ENCODE data around the gene RNF148.

RNF148 gene

DNA sequence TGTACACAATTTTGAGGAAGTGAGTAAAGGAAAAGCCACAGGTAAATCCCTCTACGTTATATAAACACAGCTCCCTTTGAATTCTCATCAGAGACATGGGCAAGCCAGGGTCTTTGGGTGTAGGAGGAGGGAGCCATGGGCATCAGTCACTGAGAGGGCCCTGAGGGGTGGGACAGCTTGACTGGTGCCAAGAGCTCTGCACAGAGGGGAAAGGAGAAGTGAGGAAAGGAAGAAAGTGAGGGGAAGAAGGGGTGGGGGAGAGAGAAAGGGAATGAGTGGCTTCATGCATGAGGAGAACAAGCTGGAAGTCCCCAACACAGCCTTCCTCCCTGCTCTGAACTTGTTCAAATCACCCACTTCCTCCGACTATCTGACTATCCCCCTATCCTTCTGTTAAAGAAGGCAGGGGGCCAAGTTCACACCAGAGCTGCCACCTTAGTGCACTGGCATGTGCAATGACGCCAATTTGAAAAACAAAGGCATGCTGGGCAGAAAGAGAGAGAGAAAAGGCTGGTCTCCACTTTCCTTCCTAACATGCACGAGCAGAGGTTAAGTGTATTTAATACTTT is 16.4 kb upstream of the RNF148 start:
- no peak overlapping the region for H3K27ac ChIP-seq (ENCODE audit: low read depth, low read length, severe bottlenecking)
- H3K4me3 ChIP-seq (ENCODE audit: extremely low read depth, insufficient read depth, low read length, poor library complexity, severe bottlenecking) = no peak overlapping the region
- WGBS, 2 experiments (ENCODE audit: insufficient coverage in 2 of 2) = no CpG with 5 or more reads among the region's 4 CpGs
- no peaks in the 10 kb centered on the region for H3K9me3 ChIP-seq (ENCODE audit: control insufficient read depth, low read length)
- no peaks in the 10 kb centered on the region for H3K4me1 ChIP-seq (ENCODE audit: control insufficient read depth, insufficient read depth, low read length, poor library complexity, severe bottlenecking)
- H3K36me3 ChIP-seq (ENCODE audit: control insufficient read depth, insufficient read depth, low read length) = no peaks in the 10 kb centered on the region

DNA sequence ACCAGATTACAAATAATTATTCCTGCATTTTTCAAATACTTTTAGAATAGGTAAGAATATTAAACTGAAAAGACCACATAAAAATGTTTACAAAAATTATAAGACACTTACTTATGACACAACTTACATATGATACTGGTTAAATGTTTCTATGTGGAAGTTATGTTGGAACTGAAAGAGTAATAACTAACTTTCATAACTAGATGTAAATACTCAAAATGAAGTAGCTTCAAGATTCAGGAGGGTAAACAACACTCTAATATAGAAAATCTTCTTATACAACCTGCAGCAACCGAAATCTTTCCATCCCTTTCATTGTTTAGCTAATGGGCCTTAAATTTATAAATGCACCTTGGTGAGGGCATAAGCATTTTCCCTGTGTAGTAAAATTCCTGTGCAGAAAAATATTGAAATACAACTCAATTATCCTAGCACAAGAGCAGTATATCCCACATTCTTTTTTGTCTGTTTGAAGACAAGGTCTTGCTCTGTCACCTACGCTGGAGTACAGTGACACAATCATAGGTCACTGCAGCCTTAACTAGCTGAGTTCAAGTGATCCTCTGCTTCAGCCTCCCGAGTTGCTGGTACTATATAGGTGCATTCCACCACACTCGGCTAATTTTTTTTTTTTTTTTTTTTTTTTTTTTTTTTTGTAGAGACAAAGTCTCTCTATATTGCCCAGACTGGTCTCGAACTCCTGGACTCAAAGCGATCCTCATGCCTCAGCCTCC is 14.8 kb upstream of the RNF148 start:
- 93 to 96% methylated on average over 3 of the region's 6 CpGs for WGBS, 2 experiments (ENCODE audit: insufficient coverage in 2 of 2)
- no peaks in the 10 kb centered on the region for H3K36me3 ChIP-seq (ENCODE audit: control insufficient read depth, insufficient read depth, low read length)
- no peaks in the 10 kb centered on the region for H3K4me1 ChIP-seq (ENCODE audit: control insufficient read depth, insufficient read depth, low read length, poor library complexity, severe bottlenecking)
- H3K9me3 ChIP-seq (ENCODE audit: control insufficient read depth, low read length) = no peaks in the 10 kb centered on the region
- no peak overlapping the region for H3K27ac ChIP-seq (ENCODE audit: low read depth, low read length, severe bottlenecking)
- no peak overlapping the region for H3K4me3 ChIP-seq (ENCODE audit: extremely low read depth, insufficient read depth, low read length, poor library complexity, severe bottlenecking)

DNA sequence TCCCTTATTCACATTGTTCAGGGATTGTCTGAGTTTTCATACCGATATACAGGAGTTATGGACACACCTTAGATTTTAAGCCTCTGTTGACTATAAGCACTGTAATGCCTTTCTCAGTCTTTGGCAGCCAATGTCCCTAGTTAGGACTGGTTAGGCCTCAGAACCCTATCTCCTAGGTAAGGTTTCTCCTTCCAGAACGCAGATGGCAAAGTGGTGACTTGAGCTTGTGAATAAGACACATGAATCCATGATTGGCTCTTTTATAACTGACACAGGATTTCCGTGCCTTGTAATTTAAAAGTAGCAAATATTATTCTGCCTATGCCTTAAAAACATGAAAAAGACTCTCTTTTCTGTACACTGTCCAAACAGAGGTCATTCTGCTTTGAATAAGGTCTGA is 12.5 kb upstream of the RNF148 start:
- Histone ChIP-seq H3K36me3 (ENCODE audit: control insufficient read depth, insufficient read depth, low read length) (no peaks in the 10 kb centered on the region), H3K27ac (ENCODE audit: low read depth, low read length, severe bottlenecking) (no peak overlapping the region), H3K4me1 (ENCODE audit: control insufficient read depth, insufficient read depth, low read length, poor library complexity, severe bottlenecking) (no peaks in the 10 kb centered on the region), H3K9me3 (ENCODE audit: control insufficient read depth, low read length) (no peaks in the 10 kb centered on the region), H3K4me3 (ENCODE audit: extremely low read depth, insufficient read depth, low read length, poor library complexity, severe bottlenecking) (no peak overlapping the region)
- WGBS, 2 experiments (ENCODE audit: insufficient coverage in 2 of 2) = 92% methylated on average over 2 of the region's 3 CpGs; no CpG with 5 or more reads in 1 of the 2 experiments

DNA sequence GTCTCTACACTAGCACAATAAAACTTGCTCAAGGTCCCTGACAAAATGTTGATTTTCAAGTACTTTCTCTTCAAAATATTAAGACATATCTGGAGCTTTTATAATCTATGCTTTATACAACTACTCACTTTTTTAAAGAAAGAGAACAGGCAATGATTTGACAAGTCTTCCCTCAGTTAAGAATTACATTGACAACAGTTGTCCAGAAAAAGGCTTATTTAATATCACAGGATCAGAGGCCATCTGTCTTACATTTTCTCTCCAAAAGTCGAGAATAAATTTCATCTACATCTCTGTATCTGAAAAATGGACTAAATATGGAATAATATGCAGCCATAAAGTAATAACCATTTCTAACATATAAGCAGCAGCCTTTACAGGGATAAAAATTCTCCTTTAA is 8.2 kb upstream of the RNF148 start:
- Histone ChIP-seq H3K36me3 (ENCODE audit: control insufficient read depth, insufficient read depth, low read length) (no peaks in the 10 kb centered on the region), H3K4me1 (ENCODE audit: control insufficient read depth, insufficient read depth, low read length, poor library complexity, severe bottlenecking) (no peaks in the 10 kb centered on the region), H3K4me3 (ENCODE audit: extremely low read depth, insufficient read depth, low read length, poor library complexity, severe bottlenecking) (no peak overlapping the region), H3K9me3 (ENCODE audit: control insufficient read depth, low read length) (no peaks in the 10 kb centered on the region), H3K27ac (ENCODE audit: low read depth, low read length, severe bottlenecking) (no peak overlapping the region)
- WGBS, 2 experiments (ENCODE audit: insufficient coverage in 2 of 2) = no CpG with 5 or more reads among the region's 1 CpG

DNA sequence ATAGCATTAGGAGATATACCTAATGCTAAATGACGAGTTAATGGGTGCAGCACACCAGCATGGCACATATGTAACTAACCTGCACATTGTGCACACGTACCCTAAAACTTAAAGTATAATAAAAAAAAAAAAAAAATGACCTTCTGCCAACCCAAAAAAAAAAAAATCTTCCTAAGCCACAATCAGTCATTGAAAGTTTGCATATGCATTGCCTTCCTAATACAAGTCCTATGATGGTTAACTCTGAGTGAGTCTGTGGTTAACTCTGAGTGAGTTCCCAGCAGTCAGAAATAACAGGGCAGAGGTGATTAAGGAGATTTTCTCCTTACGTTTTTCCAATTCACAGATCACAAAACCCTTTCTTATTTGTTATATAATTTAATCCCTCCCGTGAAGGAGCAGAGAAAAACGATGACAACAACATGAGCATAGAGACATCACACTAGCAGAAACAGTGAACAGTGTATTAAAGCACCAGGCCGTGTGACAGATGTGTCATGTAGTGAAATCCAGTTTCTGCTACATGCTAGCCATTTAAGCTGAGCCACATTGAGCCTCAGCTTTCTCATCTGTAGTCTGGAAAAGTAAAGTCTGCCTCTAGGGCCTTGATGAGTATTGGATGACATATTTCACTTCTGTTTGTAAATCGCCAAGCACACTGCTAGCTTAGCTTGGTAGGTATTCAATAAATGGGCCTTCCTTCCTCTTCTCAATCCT is 7.4 kb upstream of the RNF148 start:
- H3K9me3 ChIP-seq (ENCODE audit: control insufficient read depth, low read length) = no peaks in the 10 kb centered on the region
- 75 to 80% methylated on average over 1 to 3 of the region's 7 CpGs for WGBS, 2 experiments (ENCODE audit: insufficient coverage in 2 of 2)
- H3K4me3 ChIP-seq (ENCODE audit: extremely low read depth, insufficient read depth, low read length, poor library complexity, severe bottlenecking) = no peak overlapping the region
- H3K4me1 ChIP-seq (ENCODE audit: control insufficient read depth, insufficient read depth, low read length, poor library complexity, severe bottlenecking) = no peaks in the 10 kb centered on the region
- H3K27ac ChIP-seq (ENCODE audit: low read depth, low read length, severe bottlenecking) = no peak overlapping the region
- no peaks in the 10 kb centered on the region for H3K36me3 ChIP-seq (ENCODE audit: control insufficient read depth, insufficient read depth, low read length)

DNA sequence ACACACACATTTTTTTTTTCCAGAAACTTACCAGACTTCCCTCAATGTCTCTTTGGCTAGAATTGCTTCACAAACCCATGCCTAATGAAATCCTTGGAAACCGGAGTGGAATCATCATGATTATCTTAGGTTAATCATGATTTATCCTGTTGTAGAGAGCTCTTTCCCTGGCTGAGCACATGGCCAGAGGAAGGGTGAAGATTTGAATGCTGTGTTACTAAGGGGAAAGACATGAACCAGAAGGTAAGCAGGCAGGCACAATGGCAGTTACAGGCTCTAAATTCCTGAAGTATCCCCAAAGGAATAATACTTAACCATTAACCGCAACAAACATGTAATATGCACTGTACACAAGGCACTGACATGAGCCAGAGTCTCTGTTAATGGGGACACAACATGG is 4.1 kb upstream of the RNF148 start:
- H3K36me3 ChIP-seq (ENCODE audit: control insufficient read depth, insufficient read depth, low read length) = no peaks in the 10 kb centered on the region
- H3K27ac ChIP-seq (ENCODE audit: low read depth, low read length, severe bottlenecking) = no peak overlapping the region
- H3K4me3 ChIP-seq (ENCODE audit: extremely low read depth, insufficient read depth, low read length, poor library complexity, severe bottlenecking) = no peak overlapping the region
- WGBS, 2 experiments (ENCODE audit: insufficient coverage in 2 of 2) = 88 to 100% methylated on average over 1 of the region's 2 CpGs
- H3K9me3 ChIP-seq (ENCODE audit: control insufficient read depth, low read length) = no peaks in the 10 kb centered on the region
- H3K4me1 ChIP-seq (ENCODE audit: control insufficient read depth, insufficient read depth, low read length, poor library complexity, severe bottlenecking) = no peaks in the 10 kb centered on the region

DNA sequence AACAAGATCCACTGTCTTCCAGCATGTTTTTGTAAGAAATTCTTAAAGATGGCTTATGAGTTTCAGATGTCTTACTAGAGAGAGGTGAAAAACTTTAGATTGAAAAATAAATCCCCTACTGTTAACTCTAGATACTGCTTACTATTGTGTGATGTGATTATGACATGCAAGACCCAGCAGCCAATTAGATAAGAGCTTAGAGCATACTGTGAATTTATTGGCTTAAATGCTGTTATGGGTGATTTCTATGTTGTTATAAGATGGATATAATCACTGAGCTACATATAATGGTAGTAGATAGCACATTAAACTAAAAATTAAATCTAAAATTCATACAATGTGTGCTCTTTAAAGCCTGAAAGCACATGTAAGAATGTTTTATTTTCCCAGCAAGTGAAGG is 3.7 kb downstream of the RNF148 start, which contains the start of gene RNF133:
TSS of gene RNF133 (minus strand) at position 101 of the 400 bp plus-strand sequence. CDS start 199 bp downstream, outside the sequence.
- Histone ChIP-seq H3K27ac (ENCODE audit: low read depth, low read length, severe bottlenecking) (no peak within 1 kb of the TSS), H3K4me1 (ENCODE audit: control insufficient read depth, insufficient read depth, low read length, poor library complexity, severe bottlenecking) (no peaks in the 10 kb centered on the region), H3K36me3 (ENCODE audit: control insufficient read depth, insufficient read depth, low read length) (no peaks in the 10 kb centered on the region), H3K4me3 (ENCODE audit: extremely low read depth, insufficient read depth, low read length, poor library complexity, severe bottlenecking) (no peak within 1 kb of the TSS), H3K9me3 (ENCODE audit: control insufficient read depth, low read length) (no peaks in the 10 kb centered on the region)

DNA sequence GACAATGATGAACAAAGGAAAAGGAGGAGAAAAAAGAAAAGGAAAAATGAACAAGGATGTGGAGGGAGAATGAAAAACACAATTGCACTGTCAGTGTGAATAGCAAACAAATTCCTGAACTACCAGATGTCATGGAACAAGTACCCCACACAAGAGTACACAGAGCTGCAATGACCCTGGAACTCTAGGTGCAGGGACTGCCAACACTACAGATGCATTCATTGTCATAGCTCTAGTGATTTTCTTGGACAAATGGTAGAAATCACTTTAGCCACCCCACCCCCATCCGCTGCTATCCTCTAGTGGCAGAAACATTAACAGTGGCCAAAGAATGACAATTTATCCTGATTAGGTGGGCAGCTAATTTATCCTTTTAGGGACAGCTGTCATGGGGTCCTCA is 6.9 kb downstream of the RNF148 start:
- Histone ChIP-seq H3K4me3 (ENCODE audit: extremely low read depth, insufficient read depth, low read length, poor library complexity, severe bottlenecking) (no peak overlapping the region), H3K9me3 (ENCODE audit: control insufficient read depth, low read length) (peaks cover 2% of the 10 kb centered on the region), H3K36me3 (ENCODE audit: control insufficient read depth, insufficient read depth, low read length) (no peaks in the 10 kb centered on the region), H3K4me1 (ENCODE audit: control insufficient read depth, insufficient read depth, low read length, poor library complexity, severe bottlenecking) (no peaks in the 10 kb centered on the region), H3K27ac (ENCODE audit: low read depth, low read length, severe bottlenecking) (no peak overlapping the region)
- WGBS, 2 experiments (ENCODE audit: insufficient coverage in 2 of 2) = 100% methylated on average over 1 of the region's 1 CpG; no CpG with 5 or more reads in 1 of the 2 experiments

DNA sequence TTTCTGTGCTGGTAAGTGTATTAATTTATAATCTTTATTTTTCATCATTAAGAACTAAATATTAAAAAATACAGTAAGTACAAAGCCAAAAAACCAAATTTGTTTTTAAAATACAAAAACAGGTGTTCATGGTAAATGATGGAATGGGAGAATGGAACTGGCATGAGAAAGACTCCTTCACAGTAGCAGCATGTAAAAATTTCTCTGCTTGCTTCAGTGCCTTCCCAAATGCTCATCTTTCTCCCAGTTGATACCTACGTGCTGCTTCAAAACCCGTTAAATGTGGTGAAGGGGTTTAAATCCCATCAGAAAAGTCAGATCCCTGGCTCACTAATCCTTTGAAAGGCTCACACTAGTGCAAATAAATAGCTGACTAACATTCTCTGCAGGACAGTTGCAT is 8.0 kb downstream of the RNF148 start:
- WGBS, 2 experiments (ENCODE audit: insufficient coverage in 2 of 2) = no CpG with 5 or more reads among the region's 2 CpGs
- Histone ChIP-seq H3K36me3 (ENCODE audit: control insufficient read depth, insufficient read depth, low read length) (no peaks in the 10 kb centered on the region), H3K4me3 (ENCODE audit: extremely low read depth, insufficient read depth, low read length, poor library complexity, severe bottlenecking) (no peak overlapping the region), H3K9me3 (ENCODE audit: control insufficient read depth, low read length) (peaks cover 2% of the 10 kb centered on the region), H3K4me1 (ENCODE audit: control insufficient read depth, insufficient read depth, low read length, poor library complexity, severe bottlenecking) (no peaks in the 10 kb centered on the region), H3K27ac (ENCODE audit: low read depth, low read length, severe bottlenecking) (no peak overlapping the region)

DNA sequence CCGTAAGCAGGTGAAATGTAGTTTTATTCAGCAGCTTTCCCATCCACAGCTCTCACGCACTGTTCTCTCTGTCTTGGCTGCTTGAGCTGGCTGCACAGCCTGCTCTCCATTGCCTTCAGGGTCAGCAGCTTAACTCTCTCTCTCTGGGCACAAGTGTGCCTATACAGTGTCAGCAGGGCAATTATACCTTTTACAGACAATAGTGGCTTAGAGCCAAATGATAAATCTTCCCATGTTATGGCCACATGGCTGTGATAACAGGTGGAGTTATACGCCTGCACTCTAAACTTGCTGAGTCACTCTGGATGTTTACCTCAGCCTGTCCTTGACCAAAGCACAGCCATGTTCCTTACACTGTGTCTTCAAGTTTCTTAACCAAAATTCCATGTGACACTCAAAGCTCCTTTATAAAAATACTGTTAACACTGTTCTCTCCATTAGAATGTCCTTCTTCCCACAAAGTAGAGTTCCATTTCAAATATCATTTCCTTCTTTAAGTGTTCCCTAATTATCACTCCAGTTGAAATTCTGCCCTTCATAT is 9.9 kb downstream of the RNF148 start:
- no peak overlapping the region for H3K27ac ChIP-seq (ENCODE audit: low read depth, low read length, severe bottlenecking)
- 97 to 100% methylated on average over 2 to 3 of the region's 3 CpGs for WGBS, 2 experiments (ENCODE audit: insufficient coverage in 2 of 2)
- peaks cover 2% of the 10 kb centered on the region for H3K9me3 ChIP-seq (ENCODE audit: control insufficient read depth, low read length)
- H3K4me3 ChIP-seq (ENCODE audit: extremely low read depth, insufficient read depth, low read length, poor library complexity, severe bottlenecking) = no peak overlapping the region
- no peaks in the 10 kb centered on the region for H3K4me1 ChIP-seq (ENCODE audit: control insufficient read depth, insufficient read depth, low read length, poor library complexity, severe bottlenecking)
- no peaks in the 10 kb centered on the region for H3K36me3 ChIP-seq (ENCODE audit: control insufficient read depth, insufficient read depth, low read length)
